ENCODE results near the gene SLC25A51. TPM values are rescaled to one million over a fixed set of nuclear protein-coding genes. Genes with fewer than 3 reads are reported as not detected.

Gene SLC25A51
- total RNA-seq, 1 donor from 2014 or later, result 28.5 TPM

GRCh38 chr9:37923796-37924427, 20.0 kb upstream of the SLC25A51 start:
- TF ChIP-seq, protein P1, sequence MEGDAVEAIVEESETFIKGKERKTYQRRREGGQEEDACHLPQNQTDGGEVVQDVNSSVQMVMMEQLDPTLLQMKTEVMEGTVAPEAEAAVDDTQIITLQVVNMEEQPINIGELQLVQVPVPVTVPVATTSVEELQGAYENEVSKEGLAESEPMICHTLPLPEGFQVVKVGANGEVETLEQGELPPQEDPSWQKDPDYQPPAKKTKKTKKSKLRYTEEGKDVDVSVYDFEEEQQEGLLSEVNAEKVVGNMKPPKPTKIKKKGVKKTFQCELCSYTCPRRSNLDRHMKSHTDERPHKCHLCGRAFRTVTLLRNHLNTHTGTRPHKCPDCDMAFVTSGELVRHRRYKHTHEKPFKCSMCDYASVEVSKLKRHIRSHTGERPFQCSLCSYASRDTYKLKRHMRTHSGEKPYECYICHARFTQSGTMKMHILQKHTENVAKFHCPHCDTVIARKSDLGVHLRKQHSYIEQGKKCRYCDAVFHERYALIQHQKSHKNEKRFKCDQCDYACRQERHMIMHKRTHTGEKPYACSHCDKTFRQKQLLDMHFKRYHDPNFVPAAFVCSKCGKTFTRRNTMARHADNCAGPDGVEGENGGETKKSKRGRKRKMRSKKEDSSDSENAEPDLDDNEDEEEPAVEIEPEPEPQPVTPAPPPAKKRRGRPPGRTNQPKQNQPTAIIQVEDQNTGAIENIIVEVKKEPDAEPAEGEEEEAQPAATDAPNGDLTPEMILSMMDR (IDR thresholded peaks at IDR 0.05; ENCODE audit: unreplicated experiment), result no peak
- Mint-ChIP-seq H3K9me3 (ENCODE audit: unreplicated experiment) (no peaks in the 10 kb centered on the region), H3K27ac (ENCODE audit: unreplicated experiment) (no peak overlapping the region), H3K36me3 (ENCODE audit: low read depth, unreplicated experiment) (peaks cover 8% of the 10 kb centered on the region), H3K27me3 (ENCODE audit: unreplicated experiment) (peaks cover 10% of the 10 kb centered on the region), H3K4me3 (ENCODE audit: unreplicated experiment) (no peak overlapping the region), H3K4me1 (ENCODE audit: unreplicated experiment) (peaks cover 47% of the 10 kb centered on the region)
- DNase-seq (ENCODE audit: low spot score), result no peak

- no peak for DNase-seq (ENCODE audit: low spot score)
- peaks cover 49% of the 10 kb centered on the region for H3K4me1 Mint-ChIP-seq (ENCODE audit: unreplicated experiment)
- H3K4me3 Mint-ChIP-seq (ENCODE audit: unreplicated experiment), result no peak overlapping the region
- TF ChIP-seq, protein P1 (IDR thresholded peaks at IDR 0.05; ENCODE audit: unreplicated experiment), result no peak
- H3K27ac Mint-ChIP-seq (ENCODE audit: unreplicated experiment), result no peak overlapping the region
- peaks cover 10% of the 10 kb centered on the region for H3K27me3 Mint-ChIP-seq (ENCODE audit: unreplicated experiment)
- H3K36me3 Mint-ChIP-seq (ENCODE audit: low read depth, unreplicated experiment), result peaks cover 11% of the 10 kb centered on the region
- H3K9me3 Mint-ChIP-seq (ENCODE audit: unreplicated experiment), result no peaks in the 10 kb centered on the region
These were observed 19.3 kb upstream of the SLC25A51 start for GRCh38 chr9:37923118-37923795.

- Mint-ChIP-seq H3K27me3 (ENCODE audit: unreplicated experiment) (peaks cover 13% of the 10 kb centered on the region), H3K4me3 (ENCODE audit: unreplicated experiment) (no peak overlapping the region), H3K9me3 (ENCODE audit: unreplicated experiment) (no peaks in the 10 kb centered on the region), H3K4me1 (ENCODE audit: unreplicated experiment) (peaks cover 49% of the 10 kb centered on the region), H3K27ac (ENCODE audit: unreplicated experiment) (no peak overlapping the region), H3K36me3 (ENCODE audit: low read depth, unreplicated experiment) (peaks cover 15% of the 10 kb centered on the region)
- TF ChIP-seq, protein P1 (IDR thresholded peaks at IDR 0.05; ENCODE audit: unreplicated experiment), result no peak
- no peak for DNase-seq (ENCODE audit: low spot score)
These were observed 18.6 kb upstream of the SLC25A51 start for GRCh38 chr9:37922363-37923117.

GRCh38 chr9:37921546-37922300, 17.8 kb upstream of the SLC25A51 start:
- Mint-ChIP-seq H3K36me3 (ENCODE audit: low read depth, unreplicated experiment) (peaks cover 15% of the 10 kb centered on the region), H3K9me3 (ENCODE audit: unreplicated experiment) (no peaks in the 10 kb centered on the region), H3K27me3 (ENCODE audit: unreplicated experiment) (peaks cover 14% of the 10 kb centered on the region), H3K4me3 (ENCODE audit: unreplicated experiment) (no peak overlapping the region), H3K27ac (ENCODE audit: unreplicated experiment) (peak overlapping the region; percentile 83), H3K4me1 (ENCODE audit: unreplicated experiment) (peaks cover 52% of the 10 kb centered on the region)
- TF ChIP-seq, protein P1 (IDR thresholded peaks at IDR 0.05; ENCODE audit: unreplicated experiment), result no peak
- no peak for DNase-seq (ENCODE audit: low spot score)
